ENCODE results near the gene ANKRD63. TPM values are rescaled to one million over a fixed set of nuclear protein-coding genes. Genes with fewer than 3 reads are reported as not detected.
A peak's percentile ranks its signal among the peaks of the same experiment; 100 is the strongest.

The ANKRD63 gene
- total and polyA plus RNA-seq, 4 donors = not detected

DNA sequence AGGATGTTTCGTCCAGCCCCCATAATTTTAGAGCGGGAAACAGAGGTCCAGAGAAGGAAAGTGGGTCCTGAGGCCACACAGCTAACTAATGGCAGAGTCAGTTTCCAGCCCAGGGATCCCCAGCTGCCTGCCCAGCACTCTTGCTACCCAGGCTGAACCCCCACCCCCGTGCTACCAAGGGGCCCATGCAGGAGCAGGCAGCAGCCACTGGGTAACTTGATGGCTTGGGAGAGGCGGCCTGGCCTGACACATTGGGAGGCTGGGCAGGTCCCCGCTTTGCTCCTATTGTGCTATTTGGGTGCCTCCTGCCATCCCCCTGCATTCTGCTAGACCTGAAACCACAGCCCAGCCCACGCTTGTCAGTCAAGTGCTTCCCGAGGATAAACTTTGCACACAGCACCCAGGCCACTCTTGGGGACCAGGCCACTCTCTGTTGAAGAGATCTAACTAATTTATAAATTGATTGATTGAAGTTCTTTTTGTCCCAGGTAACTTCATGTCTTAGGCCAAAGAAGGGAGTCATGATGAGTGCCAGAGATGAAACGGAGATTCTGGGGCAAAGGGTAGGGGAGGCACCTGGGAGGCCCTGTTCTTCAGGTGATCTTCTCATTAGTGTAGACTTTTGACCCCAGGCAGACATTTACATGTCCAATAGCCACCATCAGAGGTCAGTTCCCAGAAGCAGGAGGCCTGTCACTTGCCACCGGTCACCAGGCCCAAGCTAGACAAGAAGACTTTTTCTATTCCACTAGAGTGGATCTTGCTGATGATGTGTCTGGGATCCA is 37.0 kb downstream of the ANKRD63 start:
- Histone ChIP-seq H3K36me3 (ENCODE audit: control insufficient read depth in 4 of 4, insufficient read depth in 4 of 4, low read length in 4 of 4) (no peaks in the 10 kb centered on the region), H3K4me3 (no peak overlapping the region), H3K27ac (ENCODE audit: low read depth in 1 of 2, low read length in 1 of 2) (no peak overlapping the region), H3K9me3 (ENCODE audit: control insufficient read depth in 4 of 4, insufficient read depth in 3 of 4, low read length in 3 of 4) (no peaks in the 10 kb centered on the region), H3K9ac (ENCODE audit: insufficient read depth in 1 of 2, low read length in 2 of 2) (no peak overlapping the region), H3K27me3 (ENCODE audit: control insufficient read depth in 3 of 3, insufficient read depth in 3 of 3, low read length in 2 of 3) (no peaks in the 10 kb centered on the region), H3K4me1 (ENCODE audit: control insufficient read depth in 5 of 5, insufficient read depth in 5 of 5, low read length in 5 of 5) (peaks cover 0 to 13% (median 4%) of the 10 kb centered on the region in 5 donors)
- WGBS, 2 donors = 86 to 87% methylated on average over 9 of the region's 9 CpGs
- DNase-seq (no peak), ATAC-seq (ENCODE audit: insufficient read depth, low FRiP score) (no peak)
- TF ChIP-seq, protein P1, sequence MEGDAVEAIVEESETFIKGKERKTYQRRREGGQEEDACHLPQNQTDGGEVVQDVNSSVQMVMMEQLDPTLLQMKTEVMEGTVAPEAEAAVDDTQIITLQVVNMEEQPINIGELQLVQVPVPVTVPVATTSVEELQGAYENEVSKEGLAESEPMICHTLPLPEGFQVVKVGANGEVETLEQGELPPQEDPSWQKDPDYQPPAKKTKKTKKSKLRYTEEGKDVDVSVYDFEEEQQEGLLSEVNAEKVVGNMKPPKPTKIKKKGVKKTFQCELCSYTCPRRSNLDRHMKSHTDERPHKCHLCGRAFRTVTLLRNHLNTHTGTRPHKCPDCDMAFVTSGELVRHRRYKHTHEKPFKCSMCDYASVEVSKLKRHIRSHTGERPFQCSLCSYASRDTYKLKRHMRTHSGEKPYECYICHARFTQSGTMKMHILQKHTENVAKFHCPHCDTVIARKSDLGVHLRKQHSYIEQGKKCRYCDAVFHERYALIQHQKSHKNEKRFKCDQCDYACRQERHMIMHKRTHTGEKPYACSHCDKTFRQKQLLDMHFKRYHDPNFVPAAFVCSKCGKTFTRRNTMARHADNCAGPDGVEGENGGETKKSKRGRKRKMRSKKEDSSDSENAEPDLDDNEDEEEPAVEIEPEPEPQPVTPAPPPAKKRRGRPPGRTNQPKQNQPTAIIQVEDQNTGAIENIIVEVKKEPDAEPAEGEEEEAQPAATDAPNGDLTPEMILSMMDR (IDR thresholded peaks at IDR 0.05; ENCODE audit: control extremely low read depth, extremely low read depth) = no peak

DNA sequence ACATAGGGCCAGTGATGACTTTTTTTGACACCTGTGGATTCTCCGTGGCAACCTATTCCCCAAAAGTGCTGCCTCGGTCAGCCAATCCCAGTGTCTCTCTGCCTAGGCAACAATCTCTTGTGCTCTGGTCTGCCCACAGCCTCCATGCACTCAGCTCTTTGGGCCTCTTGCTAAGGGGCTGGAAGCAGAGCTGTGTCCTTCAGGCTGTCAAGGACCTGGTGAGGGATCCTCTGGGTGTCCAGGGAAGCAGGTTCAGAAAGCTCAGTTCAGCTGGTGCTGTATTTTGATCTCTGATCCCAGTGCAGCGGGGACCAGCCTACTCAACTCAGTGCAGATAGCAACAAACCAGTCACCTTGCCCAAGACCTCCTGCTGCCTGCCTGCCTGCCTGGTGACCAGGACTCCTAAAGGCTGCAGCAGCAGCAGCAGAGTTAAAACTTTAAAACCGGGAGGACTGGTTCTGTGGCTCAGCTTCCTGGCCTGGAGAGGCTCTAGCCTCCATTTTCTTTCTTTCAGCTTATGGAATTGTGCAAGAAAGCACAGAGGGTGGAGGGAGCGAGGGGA is 37.8 kb downstream of the ANKRD63 start:
- DNase-seq (peak; percentile 71 to 86 (median 73)), ATAC-seq (ENCODE audit: insufficient read depth, low FRiP score) (peak; percentile 38)
- Histone ChIP-seq H3K27me3 (ENCODE audit: control insufficient read depth in 3 of 3, insufficient read depth in 3 of 3, low read length in 2 of 3) (no peaks in the 10 kb centered on the region), H3K36me3 (ENCODE audit: control insufficient read depth in 4 of 4, insufficient read depth in 4 of 4, low read length in 4 of 4) (no peaks in the 10 kb centered on the region), H3K9me3 (ENCODE audit: control insufficient read depth in 4 of 4, insufficient read depth in 3 of 4, low read length in 3 of 4) (peaks cover 0 to 2% (median 0%) of the 10 kb centered on the region in 4 donors), H3K4me3 (no peak overlapping the region), H3K4me1 (ENCODE audit: control insufficient read depth in 5 of 5, insufficient read depth in 5 of 5, low read length in 5 of 5) (peaks cover 0 to 13% (median 4%) of the 10 kb centered on the region in 5 donors), H3K27ac (ENCODE audit: low read depth in 1 of 2, low read length in 1 of 2) (peak overlapping the region in 1 of 2 donors; percentile 66), H3K9ac (ENCODE audit: insufficient read depth in 1 of 2, low read length in 2 of 2) (no peak overlapping the region)
- TF ChIP-seq, protein P1 (IDR thresholded peaks at IDR 0.05; ENCODE audit: control extremely low read depth, extremely low read depth) = no peak
- 63 to 66% methylated on average over 5 of the region's 5 CpGs for WGBS, 2 donors

DNA sequence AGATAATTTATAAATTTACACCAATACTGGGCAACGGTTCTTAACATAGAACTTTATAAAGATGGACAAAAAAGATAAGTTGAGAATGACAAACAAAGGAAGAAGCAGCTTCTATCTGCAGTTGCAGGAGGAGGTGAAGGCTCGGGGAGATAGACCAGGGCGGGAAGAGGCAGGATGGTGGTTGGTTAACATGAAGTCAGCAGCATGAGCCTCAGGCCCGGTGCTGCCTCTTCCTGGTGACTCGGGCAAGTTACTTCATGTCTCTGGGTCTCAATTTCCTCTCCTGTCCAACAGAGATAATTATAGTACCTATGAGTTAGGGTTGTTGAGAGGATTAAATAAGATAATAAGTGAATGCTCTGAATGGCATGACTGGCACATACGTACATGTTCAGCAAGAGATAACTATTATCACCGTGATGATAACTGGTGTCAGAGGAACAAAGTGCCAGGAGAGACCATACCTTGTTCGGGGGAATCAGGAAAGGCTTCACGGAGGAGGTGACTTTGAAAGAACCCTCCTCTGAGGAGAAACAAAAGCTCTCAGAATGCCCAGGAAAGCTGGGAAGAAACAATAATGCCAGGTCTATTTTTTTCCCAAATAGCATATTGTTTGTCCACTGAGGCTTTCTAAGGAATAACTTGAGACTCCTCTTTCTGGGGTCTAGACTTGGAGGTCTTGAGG is 39.6 kb downstream of the ANKRD63 start:
- no peaks in the 10 kb centered on the region for H3K36me3 ChIP-seq (ENCODE audit: control insufficient read depth in 4 of 4, insufficient read depth in 4 of 4, low read length in 4 of 4)
- no peak overlapping the region for H3K9ac ChIP-seq (ENCODE audit: insufficient read depth in 1 of 2, low read length in 2 of 2)
- no peaks in the 10 kb centered on the region for H3K27me3 ChIP-seq (ENCODE audit: control insufficient read depth in 3 of 3, insufficient read depth in 3 of 3, low read length in 2 of 3)
- TF ChIP-seq, protein P1 (IDR thresholded peaks at IDR 0.05; ENCODE audit: control extremely low read depth, extremely low read depth) = no peak
- H3K27ac ChIP-seq (ENCODE audit: low read depth in 1 of 2, low read length in 1 of 2) = no peak overlapping the region
- 71 to 72% methylated on average over 9 of the region's 9 CpGs for WGBS, 2 donors
- DNase-seq (no peak), ATAC-seq (ENCODE audit: insufficient read depth, low FRiP score) (no peak)
- peaks cover 0 to 2% (median 0%) of the 10 kb centered on the region in 4 donors for H3K9me3 ChIP-seq (ENCODE audit: control insufficient read depth in 4 of 4, insufficient read depth in 3 of 4, low read length in 3 of 4)
- no peak overlapping the region for H3K4me3 ChIP-seq
- peaks cover 0 to 19% (median 5%) of the 10 kb centered on the region in 5 donors for H3K4me1 ChIP-seq (ENCODE audit: control insufficient read depth in 5 of 5, insufficient read depth in 5 of 5, low read length in 5 of 5)
